Measurements from ENCODE around the gene ZNF512B.
"Not testable (repeated sequence)": the region's sequence is repeated elsewhere in the genome, so short reads cannot be mapped to it uniquely, and the experiment has no call there.

Gene ZNF512B

DNA sequence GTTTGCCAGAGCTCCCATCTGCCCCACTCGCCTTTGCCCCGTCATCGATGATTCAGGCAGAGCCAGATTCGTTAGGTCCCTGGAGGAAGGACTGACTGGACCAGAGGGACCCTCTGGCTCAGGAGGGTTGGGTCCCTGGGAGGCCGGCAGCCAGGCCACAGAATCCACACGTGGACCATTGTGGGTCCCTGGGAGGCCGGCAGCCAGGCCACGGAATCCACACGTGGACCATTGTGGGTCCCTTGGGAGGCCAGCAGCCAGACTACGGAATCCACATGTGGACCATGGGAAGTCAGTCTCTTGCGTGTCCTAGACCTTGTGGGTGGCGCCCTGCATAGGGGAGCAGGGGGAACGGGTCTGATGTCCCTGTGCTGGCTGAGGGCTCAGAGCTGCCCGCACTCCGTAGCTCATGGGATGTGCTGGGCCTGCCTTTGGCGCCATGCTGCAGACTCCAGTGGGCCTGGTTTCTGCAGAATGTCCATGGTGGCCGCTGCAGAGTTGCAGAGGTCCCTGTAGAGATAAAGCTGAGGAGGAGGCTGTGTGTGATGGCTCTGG lies 37.0 kb downstream of the ZNF512B start:
- DNase-seq (ENCODE audit: low spot score) = no peak

DNA sequence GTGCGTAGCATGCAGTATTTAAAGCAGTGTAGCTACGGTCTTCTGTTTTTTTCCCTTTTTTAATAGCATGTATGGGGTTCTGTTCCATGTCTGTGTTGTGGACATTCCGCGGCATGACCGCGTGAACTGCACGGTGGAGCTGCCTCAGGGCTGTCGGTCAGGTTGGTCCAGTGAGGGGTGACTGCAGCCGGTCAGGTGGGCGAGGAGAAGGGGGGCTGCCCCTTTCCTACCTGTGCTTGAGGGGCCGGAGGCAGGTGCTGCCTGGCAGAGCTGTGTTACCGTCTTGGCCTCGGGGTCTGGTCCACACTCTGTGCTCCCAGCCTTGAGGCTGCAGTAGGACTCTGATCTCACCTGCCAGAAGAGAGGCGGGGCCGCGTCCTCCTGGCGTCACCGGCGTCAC lies 38.0 kb downstream of the ZNF512B start:
- DNase-seq (ENCODE audit: low spot score) = no peak

DNA sequence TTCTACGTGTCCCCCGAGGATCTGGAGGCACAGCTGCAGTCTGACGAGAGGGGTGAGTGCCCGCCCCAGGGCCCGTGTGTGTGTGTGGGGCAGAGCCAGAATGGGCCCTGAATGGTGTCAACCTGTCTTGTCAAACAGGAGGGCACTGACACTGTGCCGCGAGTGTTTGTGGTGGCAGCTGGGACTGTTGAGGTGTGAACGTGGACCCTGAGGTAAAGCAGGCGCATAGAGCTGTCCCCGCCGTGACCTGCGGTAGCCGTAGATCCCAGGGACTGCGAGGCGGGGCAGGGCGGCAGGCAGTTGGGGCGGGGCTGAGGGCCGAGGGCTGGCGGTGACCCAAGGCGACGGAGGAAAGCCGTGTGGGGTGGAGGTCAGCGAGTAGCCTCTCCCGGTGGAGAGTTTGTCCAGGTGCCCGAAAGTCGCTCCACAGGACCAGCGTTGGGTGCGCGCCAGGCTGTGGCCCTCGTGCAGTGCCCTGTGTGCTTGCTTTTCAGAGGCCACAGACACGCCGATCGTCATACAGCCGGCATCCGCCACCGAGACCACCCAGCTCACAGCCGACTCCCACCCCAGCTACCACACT lies 38.7 kb downstream of the ZNF512B start:
- no peak for DNase-seq (ENCODE audit: low spot score)

DNA sequence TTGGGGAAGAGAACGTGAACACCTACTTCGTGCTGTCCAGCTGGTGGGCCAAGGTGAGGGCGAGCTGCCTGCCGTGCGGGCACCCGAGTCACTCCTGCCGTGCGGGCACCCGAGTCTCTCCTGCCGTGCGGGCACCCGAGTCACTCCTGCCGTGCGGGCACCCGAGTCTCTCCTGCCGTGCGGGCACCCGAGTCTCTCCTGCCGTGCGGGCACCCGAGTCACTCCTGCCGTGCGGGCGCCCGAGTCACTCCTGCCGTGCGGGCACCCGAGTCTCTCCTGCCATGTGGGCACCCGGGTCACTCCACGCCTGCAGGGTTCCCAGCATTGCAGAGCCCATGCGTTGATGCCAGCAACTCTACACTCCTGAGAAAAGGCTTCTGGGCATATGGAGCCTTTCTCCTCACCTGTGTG lies 40.3 kb downstream of the ZNF512B start:
- DNase-seq (ENCODE audit: low spot score) = not testable (repeated sequence)

DNA sequence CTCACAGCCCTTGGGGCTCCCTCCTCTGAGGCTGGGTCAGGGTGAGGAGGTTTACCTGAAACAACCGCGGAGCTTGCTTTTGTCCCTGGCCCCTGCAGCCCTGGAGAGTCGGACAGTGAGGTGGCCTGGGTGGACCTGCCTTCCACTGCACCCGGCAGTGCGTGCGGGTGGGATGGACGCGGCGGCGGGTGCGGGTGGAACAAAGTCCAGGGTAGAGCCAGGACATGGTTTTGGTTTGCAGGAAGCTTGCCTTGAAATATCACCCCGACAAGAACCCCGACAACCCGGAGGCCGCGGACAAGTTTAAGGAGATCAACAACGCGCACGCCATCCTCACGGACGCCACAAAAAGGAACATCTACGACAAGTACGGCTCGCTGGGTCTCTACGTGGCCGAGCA lies 40.7 kb downstream of the ZNF512B start:
- no peak for DNase-seq (ENCODE audit: low spot score)

DNA sequence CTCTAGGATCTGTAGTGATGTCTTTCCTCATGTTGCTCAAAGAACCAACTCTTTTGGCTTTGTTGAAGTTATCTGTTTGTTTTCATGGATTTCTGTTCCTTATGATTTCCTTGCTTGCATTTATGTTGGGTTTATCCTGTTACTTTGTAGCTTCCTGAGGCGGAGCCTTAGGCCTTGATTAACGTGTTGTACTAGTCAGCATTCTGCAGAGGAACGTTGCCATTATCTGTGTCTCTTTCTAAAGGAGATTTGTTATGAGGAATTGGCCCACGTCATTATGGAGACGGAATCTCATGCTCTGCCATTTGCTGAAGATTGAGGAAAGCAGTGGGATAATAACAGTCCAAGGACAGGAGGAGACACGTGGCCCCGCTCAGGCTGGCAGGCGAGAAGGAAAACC lies 43.4 kb downstream of the ZNF512B start:
- DNase-seq (ENCODE audit: low spot score) = no peak

DNA sequence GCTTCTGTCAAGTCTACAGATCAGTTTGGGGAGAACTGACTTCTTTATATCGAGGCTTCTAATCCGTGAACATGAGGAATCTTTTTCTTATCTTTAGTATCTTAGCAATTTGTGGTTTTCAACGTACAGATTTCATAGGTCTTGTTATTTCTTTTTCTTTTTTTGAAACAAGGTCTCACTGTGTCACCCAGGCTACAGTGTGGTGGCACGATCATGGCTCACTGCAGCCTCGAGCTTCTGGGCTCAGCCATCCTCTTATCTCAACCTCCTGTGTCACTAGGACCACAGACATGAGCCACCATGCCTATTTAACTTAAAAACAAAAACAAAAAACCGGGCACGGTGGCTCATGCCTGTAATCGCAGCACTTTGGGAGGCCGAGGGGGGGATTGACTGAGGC lies 45.5 kb downstream of the ZNF512B start:
- no peak for DNase-seq (ENCODE audit: low spot score)

DNA sequence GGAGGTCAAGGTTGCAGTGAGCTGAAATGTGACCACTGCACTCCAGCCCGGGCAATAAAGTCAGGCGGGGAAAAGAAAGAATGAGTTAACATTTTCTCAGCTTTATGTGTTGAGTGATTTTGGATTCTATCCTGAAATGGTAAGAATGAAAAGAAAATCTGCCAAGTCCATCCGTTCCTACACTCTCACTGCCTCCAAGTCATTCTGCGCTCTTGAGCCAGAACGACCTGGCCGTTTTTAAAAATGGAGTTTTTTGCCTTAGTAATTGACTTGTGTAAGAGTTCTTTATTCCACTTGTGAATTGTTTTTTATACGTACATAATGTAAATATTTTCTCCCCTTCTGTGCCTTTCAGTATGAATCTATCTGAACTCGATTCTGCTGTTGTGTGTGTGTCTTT lies 46.1 kb downstream of the ZNF512B start:
- no peak for DNase-seq (ENCODE audit: low spot score)

DNA sequence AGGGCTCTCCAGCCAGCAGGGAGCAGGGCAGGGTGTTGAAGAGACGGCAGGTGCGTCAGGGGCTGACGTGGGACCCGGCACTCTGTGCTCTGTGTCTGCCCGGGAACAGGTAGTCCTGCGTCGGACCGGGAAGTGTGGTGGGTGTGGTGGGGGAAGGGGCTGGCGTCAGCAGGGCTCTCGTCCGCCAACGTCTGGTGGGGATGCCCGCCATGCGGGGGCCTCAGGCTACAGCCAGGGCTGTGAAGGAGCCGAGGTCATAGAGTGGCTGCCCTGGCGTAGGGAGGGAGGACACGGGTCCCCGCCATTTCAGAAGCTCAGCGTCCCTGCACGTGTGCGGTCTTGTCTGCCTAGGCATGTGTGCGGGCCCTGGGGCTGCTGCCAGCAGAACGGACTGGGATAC lies 49.5 kb downstream of the ZNF512B start:
- no peak for DNase-seq (ENCODE audit: low spot score)

DNA sequence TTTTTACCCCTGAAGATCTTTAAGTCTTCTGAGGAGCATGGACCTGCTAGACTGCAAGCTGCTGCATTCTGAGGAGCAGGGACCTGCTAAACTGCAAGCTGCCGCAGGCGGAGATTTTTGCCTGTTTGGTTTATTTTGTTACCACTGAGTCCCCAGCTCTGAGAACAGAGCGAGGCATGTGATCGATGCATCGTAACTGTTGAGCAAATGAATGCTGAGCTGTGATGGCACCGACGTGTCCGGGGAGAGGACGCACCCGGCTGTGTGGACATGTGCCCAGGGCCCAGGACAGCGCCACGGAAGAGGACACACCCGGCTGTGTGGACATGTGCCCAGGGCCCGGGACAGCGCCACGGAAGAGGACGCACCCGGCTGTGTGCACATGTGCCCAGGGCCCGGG lies 50.6 kb downstream of the ZNF512B start:
- no peak for DNase-seq (ENCODE audit: low spot score)

DNA sequence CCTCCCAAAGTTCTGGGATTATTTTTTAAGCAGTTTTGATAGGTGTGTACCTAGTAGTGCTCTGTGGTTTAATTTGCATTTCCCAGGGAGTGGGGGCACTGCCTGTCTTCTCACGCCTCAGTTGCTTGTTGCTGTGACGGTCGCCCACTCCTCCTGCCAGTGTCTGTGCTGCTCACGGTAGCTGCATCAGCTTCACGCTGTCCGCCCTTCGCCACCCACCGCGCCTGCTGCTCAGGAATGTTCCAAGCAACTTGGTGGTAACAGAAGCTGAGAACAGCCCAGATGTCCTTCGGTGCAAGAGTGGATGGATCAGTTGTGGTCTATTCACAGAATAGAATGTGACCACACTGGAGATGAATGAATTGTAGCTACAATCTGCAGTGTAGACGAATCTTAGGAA lies 51.9 kb downstream of the ZNF512B start:
- no peak for DNase-seq (ENCODE audit: low spot score)

DNA sequence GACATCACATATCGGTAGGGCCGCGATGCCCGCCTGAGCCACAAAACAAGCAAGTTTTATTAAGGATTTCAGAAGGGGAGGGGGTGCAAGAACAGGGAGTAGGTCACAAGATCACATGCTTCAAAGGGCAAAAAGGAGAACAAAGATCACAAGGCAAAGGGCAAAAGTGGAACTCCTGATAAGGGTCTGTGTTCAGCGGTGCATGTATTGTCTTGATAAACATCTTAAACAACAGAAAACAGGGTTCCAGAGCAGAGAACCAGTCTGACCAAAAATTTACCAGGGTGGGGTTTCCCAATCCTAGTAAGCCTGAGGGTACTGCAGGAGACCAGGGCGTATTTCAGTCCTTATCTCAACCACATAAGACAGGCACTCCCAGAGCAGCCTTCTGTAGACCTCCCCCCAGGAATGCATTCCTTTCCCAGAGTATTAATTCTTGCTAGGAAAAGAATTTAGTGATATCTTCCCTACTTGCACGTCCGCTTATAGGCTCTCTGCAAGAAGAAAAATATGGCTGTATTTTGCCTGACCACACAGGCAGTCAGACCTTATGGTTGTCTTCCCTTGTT lies 53.3 kb downstream of the ZNF512B start:
- DNase-seq (ENCODE audit: low spot score) = not testable (repeated sequence)

DNA sequence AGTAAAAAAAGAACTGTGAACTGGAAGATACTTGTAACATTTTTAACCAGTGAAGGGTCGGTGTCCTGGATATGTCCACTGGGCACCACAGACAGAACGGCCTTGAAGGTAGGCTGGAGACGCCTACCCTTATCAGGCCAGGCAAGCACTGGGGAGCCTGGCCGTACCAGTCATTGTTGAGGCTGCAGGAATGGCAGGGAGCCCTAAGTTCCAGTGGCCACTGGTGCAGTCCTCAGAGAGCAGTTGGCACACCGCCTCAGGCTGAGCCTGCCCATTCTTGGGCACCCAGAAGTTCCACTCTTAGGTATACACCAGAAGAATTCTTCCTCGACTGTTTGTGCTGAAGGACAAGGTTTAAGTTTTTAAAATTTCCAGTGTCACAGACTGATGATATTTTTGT lies 54.3 kb downstream of the ZNF512B start:
- DNase-seq (ENCODE audit: low spot score) = no peak

DNA sequence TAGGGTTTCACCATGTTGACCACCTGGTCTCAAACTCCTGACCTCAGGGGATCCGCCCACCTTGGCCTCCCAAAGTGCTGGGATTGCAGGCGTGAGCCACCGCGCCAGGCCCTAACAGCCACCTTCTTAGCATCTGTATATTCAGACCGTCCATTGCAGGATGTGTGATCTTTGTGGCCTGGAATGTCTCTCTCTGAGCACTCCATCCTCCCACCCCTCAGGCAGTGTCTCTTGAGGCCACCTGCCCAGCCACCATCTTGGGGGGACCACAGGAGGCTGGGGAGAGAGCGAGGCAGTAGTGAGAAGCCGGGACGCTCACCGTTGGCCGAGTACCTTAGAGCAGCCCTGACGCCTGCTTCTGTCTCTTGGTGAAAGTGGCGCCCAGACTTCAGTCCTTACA lies 56.0 kb downstream of the ZNF512B start:
- no peak for DNase-seq (ENCODE audit: low spot score)

DNA sequence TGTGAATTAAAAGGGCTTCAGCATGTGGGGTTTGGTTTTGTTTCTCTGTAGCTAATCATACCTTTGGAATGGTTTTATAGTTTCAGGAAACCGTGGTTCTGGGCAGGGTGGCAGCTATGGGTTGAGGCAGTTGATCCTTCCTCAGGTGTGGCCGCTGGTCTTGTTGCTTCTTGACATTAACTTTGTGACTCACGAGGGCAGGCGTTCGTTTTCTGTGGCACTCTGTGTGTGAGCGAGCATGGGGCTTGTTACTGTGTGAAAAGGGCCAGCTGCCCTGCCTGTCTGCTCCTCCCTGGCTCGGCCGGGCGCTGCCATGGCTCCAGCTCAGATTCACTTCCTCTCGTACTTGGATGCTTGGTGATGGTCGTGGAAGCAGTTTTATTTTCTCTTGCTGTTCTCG lies 58.6 kb downstream of the ZNF512B start:
- DNase-seq (ENCODE audit: low spot score) = no peak

DNA sequence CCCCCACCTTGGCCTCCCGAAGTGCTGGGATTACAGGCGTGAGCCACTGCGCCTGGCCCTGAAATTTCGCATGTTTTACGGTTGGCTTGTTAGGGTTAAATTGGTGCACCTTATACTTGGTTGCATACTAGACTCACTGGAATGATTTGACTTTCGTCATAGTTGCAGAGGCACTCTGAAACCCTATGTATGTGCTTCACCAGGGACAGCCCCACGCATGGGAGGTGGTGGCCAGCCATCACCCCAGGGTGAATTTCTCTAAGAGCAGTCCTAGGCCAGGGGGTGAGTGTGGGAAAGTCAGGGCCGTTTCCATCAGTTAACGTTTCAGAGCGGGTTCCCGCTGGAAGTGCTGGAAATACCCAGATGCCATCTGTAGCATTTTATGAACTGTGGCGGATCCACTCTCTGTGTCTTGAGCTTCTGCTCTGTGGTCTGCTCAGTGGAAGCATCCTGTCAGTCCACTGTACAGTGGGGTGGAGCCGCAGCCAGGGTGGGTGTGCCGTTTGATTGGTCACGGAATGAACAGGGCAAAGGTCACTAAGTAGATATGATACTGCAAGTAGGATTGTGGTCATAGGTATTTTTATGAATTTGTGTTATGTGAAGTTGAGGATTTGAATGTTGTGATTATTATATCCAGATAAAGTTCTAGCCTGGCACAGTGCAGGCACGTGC lies 61.6 kb downstream of the ZNF512B start:
- DNase-seq (ENCODE audit: low spot score) = no peak

Data from hepatic stellate cell (primary cell).